GM12878 (cell line): ENCODE data around the gene STAT5A. TPM values are rescaled to one million over a fixed set of nuclear protein-coding genes. Genes with fewer than 3 reads are reported as not detected.
A peak's percentile ranks its signal among the peaks of the same experiment; 100 is the strongest.

ENCODE experiments used
- ATAC-seq: fragments of 200-7000 bp; cut with Tn5 transposase; 3 replicates; pipeline ENCODE4 v1.9.1; 2020; ENCODE audit warnings: mild to moderate bottlenecking, moderate library complexity
- BruUV-seq: library from RNA; stranded (reverse); fragments of 400-500 nt; replicated peaks from 2 replicates; lab custom pipeline; 2021; lab: Mats Ljungman, UMichigan
- CTCF ChIA-PET: fragments of 300-600 bp; sonication (Branson Sonifier 250); formaldehyde crosslinking; extraction: SDS; loops from one replicate; lab custom pipeline; 2021; ENCODE audit warnings: inconsistent platforms; lab: Yijun Ruan, JAX
- POLR2A ChIA-PET: fragments of 350-600 bp; formaldehyde crosslinking; extraction: SDS; loops from one replicate; lab custom pipeline; 2021; ENCODE audit warnings: inconsistent platforms; lab: Charles Lee
- RAD21 ChIA-PET: fragments of 300-600 bp; sonication (Branson Sonifier 250); formaldehyde crosslinking; loops from one replicate; lab custom pipeline; 2023; ENCODE audit warnings: antibody characterized with exemption; ENCODE audit not compliant: unreplicated experiment; lab: Charles Lee
- SMC1A ChIA-PET: fragments of 300-600 bp; sonication (Branson Sonifier 250); formaldehyde crosslinking; loops from one replicate; lab custom pipeline; 2023; ENCODE audit not compliant: unreplicated experiment, uncharacterized antibody; lab: Charles Lee
- DNase-seq: peaks from one replicate; pipeline ENCODE4 v3.0.0-alpha.2; 2011; ENCODE audit warnings: low read depth, low spot score
- FAIRE-seq: peaks from 3 replicates; lab custom pipeline; 2011; peaks lifted over from hg19 to GRCh38; lab: Jason Lieb, UNC
- H2AFZ ChIP-seq: 2 replicates; pipeline ENCODE4 v1.6.0; 2011; ENCODE audit warnings: low read depth, low read length, control low read depth; ENCODE audit not compliant: control insufficient read depth
- H3K27ac ChIP-seq: 2 replicates; pipeline ENCODE4 v1.5.1; 2011; ENCODE audit warnings: control low read depth; ENCODE audit not compliant: control insufficient read depth, insufficient read depth
- H3K27me3 ChIP-seq, 2 experiments: replicated peaks in 1 of 2; 2 replicates each; pipeline versions ENCODE4 v1.6.0 to v1.6.1; 2011; ENCODE audit warnings: low read length in 1 of 2; ENCODE audit not compliant: control insufficient read depth in 2 of 2, insufficient read depth in 2 of 2
- H3K36me3 ChIP-seq, 2 experiments: 2 replicates each; pipeline ENCODE4 v1.5.1; 2011; ENCODE audit warnings: low read length in 1 of 2; ENCODE audit not compliant: control insufficient read depth in 2 of 2, insufficient read depth in 2 of 2
- H3K4me1 ChIP-seq: 2 replicates; pipeline ENCODE4 v1.6.1; 2011; ENCODE audit warnings: mild to moderate bottlenecking, low read length, moderate library complexity, mixed read lengths; ENCODE audit not compliant: control insufficient read depth, insufficient read depth
- H3K4me2 ChIP-seq: 2 replicates; pipeline ENCODE4 v1.6.0; 2011; ENCODE audit warnings: control low read depth; ENCODE audit not compliant: control insufficient read depth, insufficient read depth
- H3K4me3 ChIP-seq: fragments of 200-600 bp; sonication (generic); 2 replicates; pipeline ENCODE4 v1.5.1; 2016
- H3K79me2 ChIP-seq: 2 replicates; pipeline ENCODE4 v1.6.0; 2011; ENCODE audit warnings: low read length; ENCODE audit not compliant: control insufficient read depth, insufficient read depth
- H3K9ac ChIP-seq: 2 replicates; pipeline ENCODE4 v1.8.0; 2011; ENCODE audit warnings: low read length, control low read depth, mixed read lengths; ENCODE audit not compliant: control insufficient read depth, insufficient read depth
- H3K9me3 ChIP-seq: replicated peaks from 3 replicates; pipeline ENCODE4 v1.5.1; 2011; ENCODE audit warnings: mild to moderate bottlenecking, low read length; ENCODE audit not compliant: control insufficient read depth, insufficient read depth
- H4K20me1 ChIP-seq: 2 replicates; pipeline ENCODE4 v1.6.0; 2011; ENCODE audit not compliant: control insufficient read depth, insufficient read depth
- HSF1 ChIP-seq: fragments of 150-350 bp; IDR thresholded peaks from 2 replicates; pipeline ENCODE4 v1.6.1; 2014; ENCODE audit warnings: mild to moderate bottlenecking, low read depth, low read length
- IKZF2 ChIP-seq, 2 experiments: fragments of 450-650 bp; IDR thresholded peaks; 2 replicates each; pipeline ENCODE4 v1.6.1; 2017; ENCODE audit warnings: mild to moderate bottlenecking in 2 of 2, moderate library complexity in 2 of 2
- NFIC ChIP-seq: IDR thresholded peaks from 2 replicates; pipeline ENCODE4 v1.6.1; 2012; ENCODE audit warnings: low read depth, mild to moderate bottlenecking, inconsistent platforms, low read length, moderate library complexity
- NR2F1 ChIP-seq: fragments of 450-650 bp; conservative IDR thresholded peaks from 2 replicates; pipeline ENCODE4 v1.6.1; 2017; ENCODE audit warnings: mild to moderate bottlenecking
- RUNX3 ChIP-seq: IDR thresholded peaks from 2 replicates; pipeline ENCODE4 v1.6.1; 2012; ENCODE audit warnings: low read length, inconsistent platforms
- ZBTB40 ChIP-seq: fragments of 450-650 bp; IDR thresholded peaks from 2 replicates; pipeline ENCODE4 v1.6.1; 2016; ENCODE audit warnings: mild to moderate bottlenecking, moderate library complexity, borderline replicate concordance
- WGBS: methylation state at CpG from one replicate; pipeline ENCODE4 v1.1.6; 2016; ENCODE audit warnings: low lambda C conversion rate; ENCODE audit not compliant: insufficient replicate concordance, insufficient coverage; ENCODE audit errors: missing lambda C conversion rate; 5-methylcytosine and 5-hydroxymethylcytosine counted together
- in situ Hi-C: fragments of 300-500 bp; cut with MboI; formaldehyde crosslinking; loops from 9 replicates; pipeline ENCODE4 v1.14.3; 2018; ENCODE audit warnings: mixed read lengths
- intact Hi-C: fragments of 100-400 bp; cut with micrococcal nuclease; formaldehyde crosslinking; loops from one replicate; pipeline ENCODE4 v1.14.2; 2022; ENCODE audit not compliant: unreplicated experiment
- polyA plus RNA-seq, 11 experiments: library from polyadenylated mRNA; depleted of rRNA in 4 of 11; unstranded in 6 of 11; stranded (reverse) in 5 of 11; fragments of >200 nt; fragmentation: Nextera tagmentation in 4 of 11; fragmentation: Illumina TruSeq in 1 of 11; extraction: Ambion mirVana in 4 of 11; extraction: Trizol in 1 of 11; gene quantifications; 1 replicate in 1 of 11; 2 replicates in 10 of 11; pipeline versions ENCODE4 v1.2.1 to v1.2.3, GENCODE V29; 2011 to 2016; ENCODE audit warnings: inconsistent platforms in 2 of 11, missing spikeins in 2 of 11, low read depth in 1 of 11
- total RNA-seq, 4 experiments: library from RNA; depleted of rRNA in 3 of 4; stranded (reverse); fragments of >200 nt in 3 of 4; fragmentation: Illumina TruSeq in 1 of 4; extraction: Trizol in 1 of 4; gene quantifications; 2 replicates each; pipeline versions ENCODE4 v1.2.1 to v1.2.3, GENCODE V29; 2013 to 2021

Gene STAT5A
- total and polyA plus RNA-seq, 10 of the 15 experiments (the other 5 are each of a cell fraction or from before 2014, with no cell fraction given): 14.8 to 86.4 (median 41.5) TPM

GRCh38 chr17:42248351-42249179 is 39.7 kb upstream of the STAT5A start (continued):
- TF ChIP-seq ZBTB40: peak; percentile 73; the same call in 1 of the 2 replicates
- TF ChIP-seq, all 136 proteins: peak for 27

GRCh38 chr17:42249681-42250446 is 38.4 kb upstream of the STAT5A start:
- H3K79me2 ChIP-seq: peaks cover 27% of the 10 kb centered on the region
- no peaks in the 10 kb centered on the region for H4K20me1 ChIP-seq
- no peak overlapping the region for H3K4me3 ChIP-seq
- ChIA-PET POLR2A (interaction anchor here (0.8 to 2.2 kb wide), 7 partner anchors 11 to 84 kb away, joined by 3 to 9 read pairs (median 5); no protein-coding TSS in a partner anchor), CTCF (interaction anchor here (0.5 to 6.4 kb wide), 8 partner anchors 19 to 178 kb away, joined by 3 to 50 read pairs (median 6); no protein-coding TSS in a partner anchor), SMC1A (interaction anchor here (0.8 to 3.6 kb wide), 10 partner anchors 13 to 139 kb away, joined by 3 to 36 read pairs (median 6); partner anchors contain the start of gene STAT5A), RAD21 (interaction anchor here (0.6 to 3.7 kb wide), 6 partner anchors 27 to 63 kb away, joined by 4 to 15 read pairs (median 4); partner anchors contain the start of genes GHDC and STAT5A)
- ATAC-seq (peak; percentile 68), DNase-seq (peak; percentile 17), FAIRE-seq (peak; percentile 7)
- H3K27me3 ChIP-seq: no peaks in the 10 kb centered on the region
- H3K9me3 ChIP-seq: no peaks in the 10 kb centered on the region
- no TSS peak for BruUV-seq
- H3K27ac ChIP-seq: peak overlapping the region; percentile 88
- intact Hi-C loops (no loop called here), in situ Hi-C loops (no loop called here)
- H3K4me1 ChIP-seq: peaks cover 27% of the 10 kb centered on the region
- WGBS: 14% methylated on average over 14 of the region's 14 CpGs
- 0 out of 2 replicates have a peak overlapping the region, but pooled peaks have one; percentile 0 for H3K9ac ChIP-seq
- H3K36me3 ChIP-seq: no peaks in the 10 kb centered on the region
- H2AFZ ChIP-seq: peak overlapping the region; percentile 6
- peak overlapping the region; percentile 99 for H3K4me2 ChIP-seq
- TF ChIP-seq IKZF2 (IDR thresholded peaks at IDR 0.05): peak; percentile 23 to 28; a peak in 1 of 4 replicates
- peak; percentile 75 for TF ChIP-seq RUNX3
- TF ChIP-seq NR2F1: no peak
- TF ChIP-seq HSF1: no peak
- TF ChIP-seq NFIC: peak; percentile 14; the same call in 1 of the 2 replicates
